ENCODE data around the gene DOCK3.
"Not testable (repeated sequence)": the region's sequence is repeated elsewhere in the genome, so short reads cannot be mapped to it uniquely, and the experiment has no call there.

Gene DOCK3

GRCh38 chr3:51139616-51140015 is 464.9 kb downstream of the DOCK3 start:
- no peaks in the 10 kb centered on the region for H3K9me3 ChIP-seq (ENCODE audit: control insufficient read depth, low read depth, low read length)
- H3K9ac ChIP-seq (ENCODE audit: low read length): no peak overlapping the region
- no peaks in the 10 kb centered on the region for H3K36me3 ChIP-seq (ENCODE audit: control insufficient read depth, low read depth, low read length)
- H3K27ac ChIP-seq (ENCODE audit: low read length): no peak overlapping the region
- H3K4me1 ChIP-seq (ENCODE audit: control insufficient read depth, low read depth, low read length): no peaks in the 10 kb centered on the region
- H3K4me3 ChIP-seq (ENCODE audit: low read length): no peak overlapping the region
- H3K27me3 ChIP-seq (ENCODE audit: control insufficient read depth, insufficient read depth, low read length): no peaks in the 10 kb centered on the region

DNA sequence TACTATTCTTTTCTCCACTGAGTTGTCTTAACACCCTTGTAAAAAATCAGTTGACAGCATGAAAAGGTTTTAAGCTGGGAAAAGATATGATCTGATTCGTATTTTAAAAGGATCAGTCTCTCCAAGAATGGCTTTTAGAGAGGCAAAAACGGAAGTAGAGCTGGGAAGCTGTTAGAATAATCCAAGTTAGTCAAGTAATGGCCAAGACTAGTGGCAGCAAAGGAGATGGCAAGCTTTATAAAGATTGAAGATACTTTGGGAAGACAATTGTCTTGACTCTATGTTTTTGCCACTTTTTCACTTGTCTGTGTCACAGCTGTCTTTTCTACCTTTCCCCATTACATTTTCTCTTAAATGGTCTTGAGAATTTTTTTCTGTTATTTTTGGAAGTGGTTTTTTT is 466.8 kb downstream of the DOCK3 start:
- Histone ChIP-seq H3K27ac (ENCODE audit: low read length) (no peak overlapping the region), H3K9me3 (ENCODE audit: control insufficient read depth, low read depth, low read length) (no peaks in the 10 kb centered on the region), H3K4me3 (ENCODE audit: low read length) (no peak overlapping the region), H3K4me1 (ENCODE audit: control insufficient read depth, low read depth, low read length) (no peaks in the 10 kb centered on the region), H3K9ac (ENCODE audit: low read length) (no peak overlapping the region), H3K36me3 (ENCODE audit: control insufficient read depth, low read depth, low read length) (no peaks in the 10 kb centered on the region), H3K27me3 (ENCODE audit: control insufficient read depth, insufficient read depth, low read length) (no peaks in the 10 kb centered on the region)

DNA sequence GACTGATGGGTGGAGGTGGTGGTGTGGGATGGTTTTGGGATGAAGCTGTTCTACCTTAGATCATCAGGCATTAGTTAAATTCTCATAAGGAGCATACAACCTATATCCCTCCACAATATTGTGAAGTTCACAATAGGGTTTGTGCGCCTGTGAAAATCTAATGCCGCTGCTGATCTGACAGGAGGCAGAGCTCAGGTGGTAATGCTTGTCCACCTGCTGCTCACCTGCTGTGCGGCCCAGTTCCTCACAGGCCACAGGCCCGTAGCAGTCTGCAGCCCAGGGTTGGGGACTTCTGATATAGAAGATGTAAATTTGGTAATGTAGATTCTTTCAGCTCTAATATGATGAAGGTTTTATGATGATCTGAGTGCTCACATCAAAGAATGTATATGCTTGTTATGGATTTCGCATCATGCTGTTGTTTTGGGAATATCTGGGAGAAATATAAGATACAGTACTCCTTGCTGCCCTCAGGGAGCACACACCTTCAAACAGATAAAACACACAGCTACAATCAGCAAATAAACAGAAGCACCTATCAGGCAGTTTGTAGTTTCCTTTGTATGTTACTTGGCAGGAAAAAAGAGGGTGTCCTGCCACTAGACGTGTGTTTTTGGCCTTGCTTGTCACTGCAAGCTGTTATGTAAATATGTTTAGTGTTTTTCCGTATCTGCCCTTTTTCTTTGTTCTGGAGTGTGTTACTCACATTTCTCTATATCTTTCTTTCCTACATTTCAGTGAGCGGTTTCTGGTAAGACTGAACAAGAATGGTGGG is 471.3 kb downstream of the DOCK3 start:
- Histone ChIP-seq H3K4me1 (ENCODE audit: control insufficient read depth, low read depth, low read length) (no peaks in the 10 kb centered on the region), H3K36me3 (ENCODE audit: control insufficient read depth, low read depth, low read length) (no peaks in the 10 kb centered on the region), H3K4me3 (ENCODE audit: low read length) (no peak overlapping the region), H3K27me3 (ENCODE audit: control insufficient read depth, insufficient read depth, low read length) (no peaks in the 10 kb centered on the region), H3K9me3 (ENCODE audit: control insufficient read depth, low read depth, low read length) (no peaks in the 10 kb centered on the region), H3K27ac (ENCODE audit: low read length) (no peak overlapping the region), H3K9ac (ENCODE audit: low read length) (no peak overlapping the region)

DNA sequence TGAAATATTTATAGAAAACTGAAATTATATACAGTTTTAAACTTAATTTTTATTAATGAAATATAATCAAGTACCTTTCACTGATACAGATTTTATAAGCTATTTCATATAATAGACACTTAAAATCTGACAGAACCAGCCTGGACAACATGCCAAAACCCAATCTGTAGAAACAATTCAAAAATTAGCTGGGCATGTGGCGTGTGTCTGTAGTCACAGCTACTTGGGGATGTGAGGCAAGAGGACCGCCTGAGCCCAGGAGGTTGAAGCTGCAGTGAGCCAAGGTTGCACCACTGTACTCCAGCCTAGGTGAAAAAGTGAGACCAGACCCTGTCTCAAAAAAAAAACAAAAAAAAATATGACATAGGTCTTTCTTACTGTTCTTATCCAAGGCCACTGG is 472.1 kb downstream of the DOCK3 start:
- H3K9me3 ChIP-seq (ENCODE audit: control insufficient read depth, low read depth, low read length): no peaks in the 10 kb centered on the region
- H3K27me3 ChIP-seq (ENCODE audit: control insufficient read depth, insufficient read depth, low read length): no peaks in the 10 kb centered on the region
- no peak overlapping the region for H3K9ac ChIP-seq (ENCODE audit: low read length)
- H3K36me3 ChIP-seq (ENCODE audit: control insufficient read depth, low read depth, low read length): no peaks in the 10 kb centered on the region
- no peak overlapping the region for H3K4me3 ChIP-seq (ENCODE audit: low read length)
- no peaks in the 10 kb centered on the region for H3K4me1 ChIP-seq (ENCODE audit: control insufficient read depth, low read depth, low read length)
- H3K27ac ChIP-seq (ENCODE audit: low read length): no peak overlapping the region

GRCh38 chr3:51156147-51156546 is 481.4 kb downstream of the DOCK3 start:
- H3K27me3 ChIP-seq (ENCODE audit: control insufficient read depth, insufficient read depth, low read length): no peaks in the 10 kb centered on the region
- H3K4me3 ChIP-seq (ENCODE audit: low read length): no peak overlapping the region
- H3K27ac ChIP-seq (ENCODE audit: low read length): no peak overlapping the region
- no peak overlapping the region for H3K9ac ChIP-seq (ENCODE audit: low read length)
- H3K4me1 ChIP-seq (ENCODE audit: control insufficient read depth, low read depth, low read length): no peaks in the 10 kb centered on the region
- no peaks in the 10 kb centered on the region for H3K36me3 ChIP-seq (ENCODE audit: control insufficient read depth, low read depth, low read length)
- H3K9me3 ChIP-seq (ENCODE audit: control insufficient read depth, low read depth, low read length): no peaks in the 10 kb centered on the region

DNA sequence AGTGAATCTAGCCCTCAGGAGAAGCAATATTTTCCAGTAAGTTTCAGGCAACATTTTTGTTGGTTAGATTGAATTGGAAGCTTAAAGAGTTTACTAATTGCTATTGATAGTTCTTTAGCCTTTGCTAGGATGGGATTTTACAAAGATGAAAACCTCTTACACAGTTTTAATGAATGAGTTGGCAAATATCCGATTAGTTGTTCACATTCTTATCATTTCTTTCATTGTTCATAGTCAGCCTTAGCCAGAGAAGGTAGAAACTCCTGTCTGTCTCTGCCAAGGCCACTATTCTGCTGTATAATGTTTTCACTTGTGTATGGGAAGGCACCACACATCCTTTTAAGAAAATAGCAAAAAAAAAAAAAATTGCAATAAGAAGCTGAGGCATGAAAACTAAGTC is 488.3 kb downstream of the DOCK3 start:
- H3K27ac ChIP-seq (ENCODE audit: low read length): no peak overlapping the region
- H3K36me3 ChIP-seq (ENCODE audit: control insufficient read depth, low read depth, low read length): no peaks in the 10 kb centered on the region
- no peak overlapping the region for H3K9ac ChIP-seq (ENCODE audit: low read length)
- no peak overlapping the region for H3K4me3 ChIP-seq (ENCODE audit: low read length)
- no peaks in the 10 kb centered on the region for H3K9me3 ChIP-seq (ENCODE audit: control insufficient read depth, low read depth, low read length)
- no peaks in the 10 kb centered on the region for H3K27me3 ChIP-seq (ENCODE audit: control insufficient read depth, insufficient read depth, low read length)
- no peaks in the 10 kb centered on the region for H3K4me1 ChIP-seq (ENCODE audit: control insufficient read depth, low read depth, low read length)

- Histone ChIP-seq H3K9ac (ENCODE audit: low read length) (no peak overlapping the region), H3K4me3 (ENCODE audit: low read length) (no peak overlapping the region), H3K4me1 (ENCODE audit: control insufficient read depth, low read depth, low read length) (no peaks in the 10 kb centered on the region), H3K36me3 (ENCODE audit: control insufficient read depth, low read depth, low read length) (no peaks in the 10 kb centered on the region), H3K9me3 (ENCODE audit: control insufficient read depth, low read depth, low read length) (peaks cover 5% of the 10 kb centered on the region), H3K27me3 (ENCODE audit: control insufficient read depth, insufficient read depth, low read length) (no peaks in the 10 kb centered on the region), H3K27ac (ENCODE audit: low read length) (no peak overlapping the region)
These were observed 499.0 kb downstream of the DOCK3 start for GRCh38 chr3:51173518-51174271.

DNA sequence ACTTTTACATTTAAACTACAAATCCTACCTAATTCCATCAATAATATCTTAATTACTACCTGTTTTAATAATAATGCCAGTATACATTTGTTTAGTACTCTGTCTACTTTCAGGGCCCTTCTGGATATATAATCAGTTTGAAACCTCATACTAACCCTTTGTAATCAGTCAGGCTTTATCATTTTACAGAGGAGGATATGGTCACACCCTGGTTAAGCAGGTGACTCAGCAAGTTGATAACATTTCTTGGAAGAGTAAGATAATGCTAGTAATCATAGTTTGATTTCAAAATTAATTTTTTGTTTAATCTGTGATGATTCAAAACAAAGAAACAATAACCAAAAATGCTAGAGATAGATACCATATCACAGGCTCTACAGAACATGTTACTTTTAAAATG is 502.2 kb downstream of the DOCK3 start:
- H3K36me3 ChIP-seq (ENCODE audit: control insufficient read depth, low read depth, low read length): no peaks in the 10 kb centered on the region
- peaks cover 5% of the 10 kb centered on the region for H3K9me3 ChIP-seq (ENCODE audit: control insufficient read depth, low read depth, low read length)
- no peak overlapping the region for H3K4me3 ChIP-seq (ENCODE audit: low read length)
- no peaks in the 10 kb centered on the region for H3K4me1 ChIP-seq (ENCODE audit: control insufficient read depth, low read depth, low read length)
- H3K9ac ChIP-seq (ENCODE audit: low read length): no peak overlapping the region
- H3K27me3 ChIP-seq (ENCODE audit: control insufficient read depth, insufficient read depth, low read length): no peaks in the 10 kb centered on the region
- H3K27ac ChIP-seq (ENCODE audit: low read length): no peak overlapping the region

DNA sequence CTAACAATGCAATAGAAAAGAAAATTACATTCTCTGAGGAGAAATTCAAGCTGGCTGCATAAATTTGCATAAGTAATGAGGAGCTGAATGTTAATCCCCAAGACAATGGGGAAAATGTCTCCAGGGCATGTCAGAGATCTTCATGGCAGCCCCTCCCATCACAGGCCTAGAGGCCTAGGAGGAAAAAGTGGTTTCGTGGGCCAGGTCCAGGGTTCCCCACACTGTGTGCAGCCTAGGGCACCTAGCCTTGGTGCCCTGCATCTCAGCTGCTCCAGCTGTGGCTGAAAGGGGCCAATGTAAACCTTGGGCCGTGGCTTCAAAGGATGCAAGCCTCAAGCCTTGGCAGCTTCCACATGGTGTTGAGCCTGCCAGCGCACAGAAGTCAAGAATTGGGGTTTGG is 511.7 kb downstream of the DOCK3 start:
- H3K9me3 ChIP-seq (ENCODE audit: control insufficient read depth, low read depth, low read length); H3K27ac ChIP-seq (ENCODE audit: low read length); H3K9ac ChIP-seq (ENCODE audit: low read length); H3K27me3 ChIP-seq (ENCODE audit: control insufficient read depth, insufficient read depth, low read length); H3K4me3 ChIP-seq (ENCODE audit: low read length); H3K4me1 ChIP-seq (ENCODE audit: control insufficient read depth, low read depth, low read length); H3K36me3 ChIP-seq (ENCODE audit: control insufficient read depth, low read depth, low read length): not testable (repeated sequence)

GRCh38 chr3:51190199-51190598 is 515.5 kb downstream of the DOCK3 start:
- Histone ChIP-seq H3K27me3 (ENCODE audit: control insufficient read depth, insufficient read depth, low read length) (no peaks in the 10 kb centered on the region), H3K4me1 (ENCODE audit: control insufficient read depth, low read depth, low read length) (no peaks in the 10 kb centered on the region), H3K27ac (ENCODE audit: low read length) (no peak overlapping the region), H3K36me3 (ENCODE audit: control insufficient read depth, low read depth, low read length) (no peaks in the 10 kb centered on the region), H3K4me3 (ENCODE audit: low read length) (no peak overlapping the region), H3K9me3 (ENCODE audit: control insufficient read depth, low read depth, low read length) (no peaks in the 10 kb centered on the region), H3K9ac (ENCODE audit: low read length) (no peak overlapping the region)

GRCh38 chr3:51190827-51191226 is 516.1 kb downstream of the DOCK3 start:
- no peak overlapping the region for H3K9ac ChIP-seq (ENCODE audit: low read length)
- no peak overlapping the region for H3K27ac ChIP-seq (ENCODE audit: low read length)
- no peak overlapping the region for H3K4me3 ChIP-seq (ENCODE audit: low read length)
- no peaks in the 10 kb centered on the region for H3K9me3 ChIP-seq (ENCODE audit: control insufficient read depth, low read depth, low read length)
- H3K36me3 ChIP-seq (ENCODE audit: control insufficient read depth, low read depth, low read length): no peaks in the 10 kb centered on the region
- H3K4me1 ChIP-seq (ENCODE audit: control insufficient read depth, low read depth, low read length): no peaks in the 10 kb centered on the region
- no peaks in the 10 kb centered on the region for H3K27me3 ChIP-seq (ENCODE audit: control insufficient read depth, insufficient read depth, low read length)

- Histone ChIP-seq H3K36me3 (ENCODE audit: control insufficient read depth, low read depth, low read length) (no peaks in the 10 kb centered on the region), H3K27me3 (ENCODE audit: control insufficient read depth, insufficient read depth, low read length) (no peaks in the 10 kb centered on the region), H3K9ac (ENCODE audit: low read length) (no peak overlapping the region), H3K4me3 (ENCODE audit: low read length) (no peak overlapping the region), H3K4me1 (ENCODE audit: control insufficient read depth, low read depth, low read length) (no peaks in the 10 kb centered on the region), H3K9me3 (ENCODE audit: control insufficient read depth, low read depth, low read length) (no peaks in the 10 kb centered on the region), H3K27ac (ENCODE audit: low read length) (no peak overlapping the region)
These were observed 517.0 kb downstream of the DOCK3 start for GRCh38 chr3:51191768-51192167.
